Measurements from ENCODE around the gene FMN1.

GRCh38 chr15:32774022-32774421 lies 420.5 kb downstream of the FMN1 start:
- TF ChIP-seq POLR2AphosphoS5 (IDR thresholded peaks at IDR 0.05), result no peak
- TF ChIP-seq CTCF (IDR thresholded peaks at IDR 0.05 in 8 of 11, conservative IDR thresholded peaks at IDR 0.05 in 3 of 11), result no peak
- no peak for TF ChIP-seq POLR2A (IDR thresholded peaks at IDR 0.05)
